Measurements from ENCODE around the gene GNA15.

GRCh38 chr19:3123088-3123721 is 12.6 kb upstream of the GNA15 start:
- no peak for TF ChIP-seq CTCF (IDR thresholded peaks at IDR 0.05)
- TF ChIP-seq POLR2A (IDR thresholded peaks at IDR 0.05) = no peak
- TF ChIP-seq EP300 (IDR thresholded peaks at IDR 0.05) = no peak
